Measurements from ENCODE around the gene GPR39.

Gene GPR39

GRCh38 chr2:132417430-132418035, 928 bp downstream of the GPR39 start:
- no peak for DNase-seq (ENCODE audit: low read depth in 1 of 2, low spot score in 1 of 2)
- TF ChIP-seq JUND (IDR thresholded peaks at IDR 0.05; ENCODE audit: low read depth), result no peak

GRCh38 chr2:132419235-132419634, 2.6 kb downstream of the GPR39 start:
- no peak for TF ChIP-seq JUND (IDR thresholded peaks at IDR 0.05; ENCODE audit: low read depth)
- in situ Hi-C loops (cut with HindIII; ENCODE audit: low pct_unique_long_range_greater_than_20kb, low sequenced_read_pairs), result no loop called here
- peak in 1 of 2 experiments; percentile 48 for DNase-seq (ENCODE audit: low read depth in 1 of 2, low spot score in 1 of 2)

More at GRCh38 chr2:132417430-132418035, 928 bp downstream of the GPR39 start:
- in situ Hi-C loops (cut with HindIII; ENCODE audit: low pct_unique_long_range_greater_than_20kb, low sequenced_read_pairs), result no loop called here

DNA sequence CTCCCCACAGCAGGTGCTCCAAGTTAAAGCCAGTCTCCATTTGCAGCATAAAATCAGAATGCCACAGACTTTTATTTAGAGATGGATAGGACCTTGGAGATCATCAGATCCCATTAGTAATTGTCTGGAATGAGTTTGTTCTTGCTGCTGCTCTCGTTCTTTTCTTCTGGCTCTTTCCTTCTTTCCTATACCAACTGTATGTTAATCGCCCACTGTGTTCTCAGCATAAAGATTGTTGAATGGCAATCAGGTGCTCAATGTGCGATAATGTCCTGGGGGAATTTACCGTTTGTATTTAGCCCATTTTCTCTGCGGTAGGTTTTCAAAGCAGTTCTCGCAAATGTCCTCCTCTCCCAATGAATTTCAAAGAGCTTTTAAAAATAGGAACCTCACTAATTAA, 3.3 kb downstream of the GPR39 start:
- no peak for TF ChIP-seq JUND (IDR thresholded peaks at IDR 0.05; ENCODE audit: low read depth)
- DNase-seq (ENCODE audit: low read depth in 1 of 2, low spot score in 1 of 2), result no peak
- in situ Hi-C loops (cut with HindIII; ENCODE audit: low pct_unique_long_range_greater_than_20kb, low sequenced_read_pairs), result no loop called here

GRCh38 chr2:132420816-132421805, 4.5 kb downstream of the GPR39 start:
- no peak for DNase-seq (ENCODE audit: low read depth in 1 of 2, low spot score in 1 of 2)
- in situ Hi-C loops (cut with HindIII; ENCODE audit: low pct_unique_long_range_greater_than_20kb, low sequenced_read_pairs), result no loop called here
- no peak for TF ChIP-seq JUND (IDR thresholded peaks at IDR 0.05; ENCODE audit: low read depth)

- no peak for TF ChIP-seq JUND (IDR thresholded peaks at IDR 0.05; ENCODE audit: low read depth)
- in situ Hi-C loops (cut with HindIII; ENCODE audit: low pct_unique_long_range_greater_than_20kb, low sequenced_read_pairs), result no loop called here
- no peak for DNase-seq (ENCODE audit: low read depth in 1 of 2, low spot score in 1 of 2)
These were observed 6.1 kb downstream of the GPR39 start for GRCh38 chr2:132422736-132423135.

- TF ChIP-seq JUND (IDR thresholded peaks at IDR 0.05; ENCODE audit: low read depth), result no peak
- DNase-seq (ENCODE audit: low read depth in 1 of 2, low spot score in 1 of 2), result peak in 1 of 2 experiments; percentile 33
- in situ Hi-C loops (cut with HindIII; ENCODE audit: low pct_unique_long_range_greater_than_20kb, low sequenced_read_pairs), result no loop called here
These were observed 8.0 kb downstream of the GPR39 start for GRCh38 chr2:132424526-132425121.

- in situ Hi-C loops (cut with HindIII; ENCODE audit: low pct_unique_long_range_greater_than_20kb, low sequenced_read_pairs), result no loop called here
- no peak for TF ChIP-seq JUND (IDR thresholded peaks at IDR 0.05; ENCODE audit: low read depth)
- DNase-seq (ENCODE audit: low read depth in 1 of 2, low spot score in 1 of 2), result no peak
These were observed 9.4 kb downstream of the GPR39 start for GRCh38 chr2:132426033-132426432.

GRCh38 chr2:132426656-132427055, 10.1 kb downstream of the GPR39 start:
- DNase-seq (ENCODE audit: low read depth in 1 of 2, low spot score in 1 of 2), result no peak
- in situ Hi-C loops (cut with HindIII; ENCODE audit: low pct_unique_long_range_greater_than_20kb, low sequenced_read_pairs), result no loop called here
- TF ChIP-seq JUND (IDR thresholded peaks at IDR 0.05; ENCODE audit: low read depth), result no peak

GRCh38 chr2:132429351-132429750, 12.7 kb downstream of the GPR39 start:
- TF ChIP-seq JUND (IDR thresholded peaks at IDR 0.05; ENCODE audit: low read depth), result no peak
- no peak for DNase-seq (ENCODE audit: low read depth in 1 of 2, low spot score in 1 of 2)
- in situ Hi-C loops (cut with HindIII; ENCODE audit: low pct_unique_long_range_greater_than_20kb, low sequenced_read_pairs), result no loop called here

DNA sequence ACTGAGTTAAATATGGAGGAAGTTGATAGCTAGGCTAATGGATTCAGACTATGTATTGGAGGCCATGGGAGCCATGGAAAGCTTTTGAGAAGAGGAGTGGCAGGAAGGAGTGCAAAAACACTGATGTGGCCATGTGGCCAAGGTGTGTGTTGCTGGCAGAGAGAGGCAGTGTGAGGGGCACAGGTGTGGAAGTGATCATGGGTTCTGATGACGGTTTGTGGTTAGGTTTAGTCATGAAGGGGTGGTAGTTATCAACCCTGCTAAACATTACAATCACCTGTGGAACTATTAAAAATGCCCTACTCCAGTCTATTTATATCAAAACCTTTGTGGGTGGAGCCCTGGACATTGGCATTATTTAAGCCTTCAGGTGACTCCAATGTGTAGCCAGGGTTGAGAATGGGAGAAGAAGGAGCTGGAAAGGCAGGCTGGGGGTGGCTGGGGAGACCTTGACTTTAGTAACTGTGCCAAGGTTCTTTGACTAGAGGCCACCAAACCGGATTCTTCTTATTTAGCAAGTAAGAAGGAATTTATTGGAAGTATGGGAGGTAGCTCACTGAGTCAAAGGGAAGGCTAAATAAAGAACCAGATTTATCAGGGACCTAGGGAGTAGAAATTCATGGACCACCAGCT, 13.5 kb downstream of the GPR39 start:
- no peak for TF ChIP-seq JUND (IDR thresholded peaks at IDR 0.05; ENCODE audit: low read depth)
- in situ Hi-C loops (cut with HindIII; ENCODE audit: low pct_unique_long_range_greater_than_20kb, low sequenced_read_pairs), result no loop called here
- DNase-seq (ENCODE audit: low read depth in 1 of 2, low spot score in 1 of 2), result peak in 1 of 2 experiments; percentile 45

DNA sequence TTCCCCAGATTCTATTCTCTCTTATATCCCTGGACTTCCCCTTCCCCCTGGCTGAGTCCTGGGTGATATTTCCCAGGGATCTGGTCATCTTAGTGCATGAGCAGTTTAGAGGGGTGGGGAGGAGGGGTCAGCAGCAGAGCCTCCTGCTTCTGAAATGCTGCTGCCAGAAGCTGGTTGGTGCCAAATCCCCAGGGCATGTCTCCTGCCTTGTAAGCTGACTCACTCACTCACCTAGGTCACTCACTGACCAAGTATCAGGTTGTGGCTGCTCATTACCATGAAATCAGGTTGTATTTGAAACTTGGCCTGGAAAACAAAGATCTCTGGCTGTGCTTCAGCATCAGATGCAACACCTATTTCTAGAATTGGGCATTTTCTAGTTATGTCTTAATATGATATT, 14.3 kb downstream of the GPR39 start:
- peak in 1 of 2 experiments; percentile 41 for DNase-seq (ENCODE audit: low read depth in 1 of 2, low spot score in 1 of 2)
- no peak for TF ChIP-seq JUND (IDR thresholded peaks at IDR 0.05; ENCODE audit: low read depth)
- in situ Hi-C loops (cut with HindIII; ENCODE audit: low pct_unique_long_range_greater_than_20kb, low sequenced_read_pairs), result no loop called here

GRCh38 chr2:132437852-132438669, 21.5 kb downstream of the GPR39 start:
- no peak for DNase-seq (ENCODE audit: low read depth in 1 of 2, low spot score in 1 of 2)
- no peak for TF ChIP-seq JUND (IDR thresholded peaks at IDR 0.05; ENCODE audit: low read depth)
- in situ Hi-C loops (cut with HindIII; ENCODE audit: low pct_unique_long_range_greater_than_20kb, low sequenced_read_pairs), result no loop called here

Measured in T47D (cell line).